Glomerular endothelial cell (primary cell): ENCODE measurements around the gene KLHL7. TPM values are rescaled to one million over a fixed set of nuclear protein-coding genes. Genes with fewer than 3 reads are reported as not detected.
"Not testable (repeated sequence)": the region's sequence is repeated elsewhere in the genome, so short reads cannot be mapped to it uniquely, and the experiment has no call there.

ENCODE experiments used
- DNase-seq: peaks from one replicate; pipeline ENCODE4 v3.0.0-alpha.2; 2011; ENCODE audit warnings: low read depth, low spot score; ENCODE audit errors: extremely low read depth
- total RNA-seq: library from RNA; depleted of rRNA; stranded (reverse); fragments of >200 nt; gene quantifications from 2 replicates; pipeline ENCODE4 v1.2.3, GENCODE V29; 2015

KLHL7 gene
- total RNA-seq, 1 donor from 2014 or later: 32.0 TPM

DNA sequence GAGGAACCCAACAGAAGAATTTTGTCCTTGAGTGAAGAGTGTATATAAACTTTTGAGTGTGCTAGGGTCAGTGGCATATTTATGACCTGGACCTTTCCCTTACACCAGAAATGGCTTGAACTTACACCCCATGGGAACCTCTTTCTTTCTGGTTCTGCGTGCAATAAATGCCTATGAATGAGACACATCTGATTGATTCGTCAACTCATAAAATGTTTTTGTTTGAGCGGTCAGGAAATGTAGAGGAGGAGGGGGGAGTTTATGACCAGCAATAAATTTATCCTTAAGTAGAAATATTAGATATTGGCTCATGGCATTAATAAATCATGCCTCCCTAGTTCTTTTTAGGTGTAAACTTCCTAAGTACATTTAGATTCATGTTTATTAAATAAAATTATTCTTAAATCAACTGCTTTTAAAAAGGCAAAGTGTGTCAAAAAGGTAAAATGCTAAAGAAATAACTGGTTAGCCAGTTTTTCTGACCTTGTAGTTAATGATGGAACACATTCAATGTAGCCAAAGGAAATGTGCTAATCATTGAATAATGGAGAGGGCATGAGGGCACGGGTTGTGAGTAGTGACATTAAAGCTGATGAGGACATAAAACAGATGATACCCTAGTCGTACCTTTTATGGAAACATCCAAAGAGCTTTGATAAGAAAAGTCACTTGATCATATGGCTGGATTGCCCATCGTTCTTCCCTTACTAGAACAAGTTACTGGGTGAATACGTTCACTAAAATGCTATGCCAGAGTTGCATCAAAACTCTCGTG, 62.7 kb downstream of the KLHL7 start:
- DNase-seq: no peak

- DNase-seq: no peak
These were observed 70.4 kb downstream of the KLHL7 start for GRCh38 chr7:23175938-23176337.

DNA sequence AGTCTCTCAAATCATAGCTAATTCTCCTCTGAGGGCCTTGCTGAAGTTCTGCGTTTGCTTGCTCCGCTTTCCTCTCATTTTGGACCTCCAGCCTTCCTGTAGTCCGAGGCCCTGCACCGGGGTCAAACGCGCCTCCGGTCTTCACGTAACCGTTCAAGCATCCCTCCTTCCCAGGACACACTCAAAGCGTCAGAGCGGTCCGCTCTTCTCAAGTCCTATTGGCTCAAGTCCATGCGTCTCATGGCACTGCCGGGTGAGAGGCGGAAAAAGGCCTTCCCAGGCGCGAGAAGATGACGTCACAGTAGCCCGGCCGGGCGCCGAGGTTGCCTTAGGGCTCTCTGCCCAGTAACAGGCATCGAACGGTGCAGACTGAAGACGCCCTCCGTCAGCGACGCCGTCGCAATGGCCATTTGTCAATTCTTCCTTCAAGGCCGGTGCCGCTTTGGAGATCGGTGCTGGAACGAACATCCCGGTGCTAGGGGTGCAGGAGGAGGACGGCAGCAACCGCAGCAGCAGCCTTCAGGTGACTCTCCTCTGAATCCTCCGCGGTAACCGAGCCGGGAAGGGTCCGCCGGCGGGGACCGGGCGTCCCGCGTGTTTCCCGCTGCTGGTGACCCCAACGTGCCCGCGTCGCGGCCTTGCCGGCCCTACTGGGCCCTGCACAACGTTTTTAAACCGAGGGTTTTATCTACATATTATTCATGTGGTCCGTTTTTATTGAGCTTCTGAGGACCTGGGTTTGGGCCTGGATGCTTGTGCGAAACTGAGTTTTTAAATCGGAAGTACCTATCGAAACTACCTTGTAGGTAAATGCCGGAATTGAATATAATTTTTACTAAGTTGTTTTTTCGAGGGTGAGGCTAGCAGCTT, 76.3 kb downstream of the KLHL7 start, which contains the start of gene NUP42:
Gene NUP42 (plus strand): TSS at position 365 of the 870 bp plus-strand sequence. CDS start 38 bp downstream, at position 403.
- peak; percentile 97 for DNase-seq

GRCh38 chr7:23183279-23184012, 77.9 kb downstream of the KLHL7 start:
- no peak for DNase-seq

DNA sequence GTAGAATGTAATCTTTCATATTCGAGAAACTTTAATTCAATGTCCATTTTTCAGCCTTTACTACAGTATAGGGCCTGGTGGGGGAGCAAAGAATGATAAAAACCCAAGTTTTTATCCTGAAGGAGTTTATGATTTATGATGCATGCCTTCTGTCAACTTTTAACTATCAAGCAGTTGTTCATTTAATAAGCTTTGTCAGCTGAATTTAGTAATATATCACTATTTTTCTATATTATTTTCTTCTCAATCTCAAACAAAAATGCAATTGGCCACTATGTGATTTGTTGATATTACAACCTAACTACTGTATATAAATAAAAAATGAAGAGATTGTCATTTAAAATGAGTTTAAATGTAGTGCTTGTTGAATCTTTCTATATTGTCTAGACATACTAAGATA, 78.7 kb downstream of the KLHL7 start:
- DNase-seq: no peak

DNA sequence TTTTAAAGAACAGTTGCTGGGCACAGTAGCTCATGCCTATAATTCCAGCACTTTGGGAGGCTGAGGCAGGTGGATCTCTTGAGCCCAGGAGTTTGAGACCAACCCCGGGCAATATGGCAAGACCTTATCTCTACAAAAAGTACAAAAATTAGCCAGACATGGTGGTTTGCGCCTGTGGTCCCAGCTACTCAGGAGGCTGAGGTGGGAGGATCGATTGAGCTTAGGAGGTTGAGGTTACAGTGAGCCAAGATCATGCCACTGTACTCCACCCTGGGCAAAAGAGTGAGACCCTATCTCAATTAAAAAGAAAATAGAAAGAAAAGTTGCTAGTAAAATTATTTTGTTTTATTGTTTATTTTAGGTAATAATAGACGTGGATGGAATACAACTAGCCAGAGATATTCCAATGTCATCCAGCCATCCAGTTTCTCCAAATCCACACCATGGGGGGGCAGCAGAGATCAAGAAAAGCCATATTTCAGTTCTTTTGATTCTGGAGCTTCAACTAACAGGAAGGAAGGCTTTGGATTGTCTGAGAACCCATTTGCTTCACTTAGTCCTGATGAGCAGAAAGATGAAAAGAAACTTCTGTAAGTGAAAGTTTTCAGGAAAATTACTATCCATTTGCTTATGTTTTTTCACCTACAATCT, 79.2 kb downstream of the KLHL7 start:
- no peak for DNase-seq

GRCh38 chr7:23185980-23186379, 80.4 kb downstream of the KLHL7 start:
- DNase-seq: no peak

- no peak for DNase-seq
These were observed 85.4 kb downstream of the KLHL7 start for GRCh38 chr7:23191022-23191421.

- not testable (repeated sequence) for DNase-seq
These were observed 88.2 kb downstream of the KLHL7 start for GRCh38 chr7:23193650-23194227.

DNA sequence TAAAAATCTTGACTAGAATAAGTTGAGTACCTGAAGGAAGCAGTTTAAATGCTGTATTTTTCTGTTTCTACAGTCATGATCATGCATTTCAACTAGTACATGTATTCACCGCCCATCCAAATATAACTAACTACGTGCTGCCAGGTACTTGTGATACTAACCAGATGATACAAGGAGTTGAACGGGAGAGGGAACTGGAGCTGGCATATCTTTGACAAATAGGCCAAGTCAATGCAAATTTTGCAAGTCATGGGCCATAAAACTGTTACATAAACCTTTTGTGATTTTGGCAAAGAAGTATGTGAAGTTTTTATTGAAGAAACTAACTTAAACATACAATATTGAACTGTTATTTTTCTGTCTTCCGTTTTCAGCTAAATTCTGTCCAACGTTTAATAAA, 90.7 kb downstream of the KLHL7 start:
- no peak for DNase-seq

GRCh38 chr7:23197745-23198144, 92.2 kb downstream of the KLHL7 start:
- DNase-seq: not testable (repeated sequence)

DNA sequence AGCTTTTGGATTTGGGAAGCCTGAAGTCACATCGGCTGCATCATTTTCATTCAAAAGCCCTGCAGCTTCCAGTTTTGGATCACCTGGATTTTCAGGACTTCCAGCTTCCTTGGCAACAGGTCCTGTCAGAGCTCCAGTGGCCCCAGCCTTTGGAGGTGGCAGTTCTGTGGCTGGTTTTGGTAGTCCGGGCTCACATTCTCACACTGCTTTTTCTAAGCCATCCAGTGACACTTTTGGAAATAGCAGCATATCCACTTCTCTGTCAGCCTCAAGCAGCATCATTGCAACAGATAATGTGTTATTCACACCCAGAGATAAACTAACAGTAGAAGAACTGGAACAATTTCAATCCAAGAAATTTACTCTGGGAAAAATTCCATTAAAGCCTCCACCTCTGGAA, 94.7 kb downstream of the KLHL7 start:
- no peak for DNase-seq

DNA sequence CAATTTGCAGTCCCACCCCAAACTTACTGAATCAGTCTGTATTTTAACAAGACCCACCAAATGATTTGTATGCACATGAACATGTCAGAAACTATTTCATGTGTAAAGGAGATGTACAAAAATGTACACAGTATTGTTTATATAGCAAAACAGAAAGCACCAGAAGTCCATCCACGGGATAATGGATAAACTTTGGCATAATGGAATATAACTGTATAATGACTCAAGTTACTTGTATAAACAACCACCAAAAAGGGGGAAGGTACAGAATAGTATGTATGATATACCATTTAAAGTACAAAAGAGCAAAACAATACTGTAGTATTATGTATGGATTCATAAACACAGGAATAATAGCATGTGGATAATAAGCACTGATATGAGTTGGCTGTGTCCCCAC, 98.7 kb downstream of the KLHL7 start:
- no peak for DNase-seq

- DNase-seq: no peak
These were observed 100.0 kb downstream of the KLHL7 start for GRCh38 chr7:23205577-23205908.

DNA sequence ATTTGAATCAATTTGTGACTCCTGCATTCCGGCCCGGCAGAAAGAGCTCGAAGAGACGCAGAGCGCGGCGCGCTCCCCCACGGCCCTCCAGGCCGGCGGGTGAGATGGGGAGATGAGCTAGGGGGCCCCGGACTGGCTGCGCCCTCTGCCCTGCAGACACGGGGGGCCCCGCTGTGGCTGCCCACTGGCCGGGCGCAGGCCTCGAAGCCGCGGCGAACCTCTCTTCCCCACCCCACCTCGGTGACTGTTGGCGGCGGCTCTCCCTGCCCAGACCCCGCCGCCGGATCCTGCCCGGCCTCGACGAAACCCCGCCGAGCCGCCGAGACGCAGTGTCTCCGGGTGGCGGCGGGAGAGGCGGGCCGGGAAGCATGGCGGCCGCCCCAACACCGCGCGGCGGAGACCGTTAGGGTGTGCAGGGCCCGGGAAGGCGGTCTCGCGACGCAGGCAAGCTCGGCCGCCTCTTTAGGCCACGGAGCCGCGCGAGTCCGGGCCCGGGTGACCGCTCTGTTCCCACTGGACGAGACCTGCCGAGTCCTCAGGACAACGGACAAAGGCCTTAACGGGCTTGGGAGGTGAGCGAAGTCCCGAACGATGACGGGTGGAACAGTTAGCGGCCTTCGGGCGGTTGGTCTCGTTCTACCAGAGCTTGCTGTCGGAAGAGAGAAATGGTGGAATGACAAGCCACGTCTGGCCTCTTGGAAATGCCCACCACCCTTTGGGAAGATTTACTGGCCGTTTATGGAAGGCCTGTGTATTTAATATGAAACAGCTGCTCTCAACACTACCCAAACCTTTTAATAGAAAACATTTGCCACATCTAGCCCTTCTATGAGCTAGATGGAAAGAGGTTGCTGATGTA, 100.6 kb downstream of the KLHL7 start:
- DNase-seq: no peak

GRCh38 chr7:23207021-23207420, 101.4 kb downstream of the KLHL7 start:
- DNase-seq: no peak

DNA sequence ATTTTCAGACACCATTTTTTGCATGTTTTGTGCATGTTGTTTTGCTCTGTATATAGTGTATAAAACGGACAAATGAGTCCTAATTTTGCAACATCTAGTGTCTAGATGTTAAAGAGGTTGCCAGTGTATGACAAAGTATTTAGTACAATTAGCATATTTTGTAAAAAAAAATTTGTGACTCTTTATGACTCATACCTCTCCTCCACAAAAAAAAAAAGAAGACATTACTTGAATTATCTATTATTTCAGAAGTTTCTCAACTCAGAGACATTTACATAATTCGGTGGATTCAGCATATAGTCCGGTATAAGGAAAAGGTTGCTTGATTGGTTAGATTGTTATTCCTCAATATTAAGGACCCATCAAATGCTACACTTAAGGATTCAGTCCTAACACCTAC, 102.3 kb downstream of the KLHL7 start:
- DNase-seq: no peak

DNA sequence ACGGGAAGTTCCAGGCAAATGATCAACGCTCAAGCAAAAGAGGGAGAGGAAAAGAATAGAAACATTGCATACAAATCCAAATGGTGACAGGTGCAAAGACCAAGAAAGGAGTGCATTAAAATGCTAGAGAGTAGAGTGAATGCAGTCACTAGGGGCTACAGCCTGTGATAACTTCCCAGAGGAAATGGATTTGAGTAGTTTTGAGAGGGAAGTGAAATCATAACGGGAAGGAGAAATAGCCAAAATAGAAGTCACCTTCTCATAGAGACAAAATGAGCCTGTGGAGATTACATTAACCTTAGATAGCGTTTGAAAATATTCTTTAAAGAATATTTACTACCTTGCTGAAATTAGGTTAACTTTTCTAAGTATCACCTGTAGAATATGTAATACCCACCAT, 102.7 kb downstream of the KLHL7 start:
- no peak for DNase-seq

GRCh38 chr7:23210506-23210905, 104.9 kb downstream of the KLHL7 start:
- no peak for DNase-seq
